ENCODE data around the gene CCL3.

DNA sequence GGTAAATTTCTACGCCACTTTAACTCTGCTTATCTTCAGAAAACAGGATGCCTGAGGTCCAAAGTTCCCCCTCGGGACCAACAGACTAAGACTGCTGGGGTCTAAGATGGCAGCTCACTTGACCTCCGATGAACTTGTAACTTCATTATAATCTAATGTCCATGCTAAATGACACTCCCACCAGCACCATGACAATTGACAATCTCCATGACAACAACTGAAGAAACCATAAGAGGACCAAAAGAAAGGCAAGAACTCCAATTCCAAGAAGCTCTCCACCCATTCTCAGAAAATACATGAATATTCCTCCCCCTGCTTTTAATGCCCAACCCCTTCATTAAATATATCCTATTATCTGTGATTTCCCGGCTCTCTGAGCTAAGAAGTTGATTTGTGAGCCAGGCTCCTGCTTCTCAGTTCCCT is 21.1 kb upstream of the CCL3 start:
- TF ChIP-seq, protein P1, sequence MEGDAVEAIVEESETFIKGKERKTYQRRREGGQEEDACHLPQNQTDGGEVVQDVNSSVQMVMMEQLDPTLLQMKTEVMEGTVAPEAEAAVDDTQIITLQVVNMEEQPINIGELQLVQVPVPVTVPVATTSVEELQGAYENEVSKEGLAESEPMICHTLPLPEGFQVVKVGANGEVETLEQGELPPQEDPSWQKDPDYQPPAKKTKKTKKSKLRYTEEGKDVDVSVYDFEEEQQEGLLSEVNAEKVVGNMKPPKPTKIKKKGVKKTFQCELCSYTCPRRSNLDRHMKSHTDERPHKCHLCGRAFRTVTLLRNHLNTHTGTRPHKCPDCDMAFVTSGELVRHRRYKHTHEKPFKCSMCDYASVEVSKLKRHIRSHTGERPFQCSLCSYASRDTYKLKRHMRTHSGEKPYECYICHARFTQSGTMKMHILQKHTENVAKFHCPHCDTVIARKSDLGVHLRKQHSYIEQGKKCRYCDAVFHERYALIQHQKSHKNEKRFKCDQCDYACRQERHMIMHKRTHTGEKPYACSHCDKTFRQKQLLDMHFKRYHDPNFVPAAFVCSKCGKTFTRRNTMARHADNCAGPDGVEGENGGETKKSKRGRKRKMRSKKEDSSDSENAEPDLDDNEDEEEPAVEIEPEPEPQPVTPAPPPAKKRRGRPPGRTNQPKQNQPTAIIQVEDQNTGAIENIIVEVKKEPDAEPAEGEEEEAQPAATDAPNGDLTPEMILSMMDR (IDR thresholded peaks at IDR 0.05; ENCODE audit: extremely low read depth in 1 of 2, insufficient read depth in 1 of 2, low read depth in 1 of 2, low read length in 2 of 2), result no peak
- TF ChIP-seq POLR2A (IDR thresholded peaks at IDR 0.05; ENCODE audit: low read depth, low read length), result no peak
- TF ChIP-seq FOS (IDR thresholded peaks at IDR 0.05; ENCODE audit: borderline replicate concordance, insufficient read depth, low read length), result no peak
- no peak for TF ChIP-seq EZH2 (IDR thresholded peaks at IDR 0.05; ENCODE audit: borderline replicate concordance, low read depth, low read length, severe bottlenecking)
- TF ChIP-seq, protein P2, sequence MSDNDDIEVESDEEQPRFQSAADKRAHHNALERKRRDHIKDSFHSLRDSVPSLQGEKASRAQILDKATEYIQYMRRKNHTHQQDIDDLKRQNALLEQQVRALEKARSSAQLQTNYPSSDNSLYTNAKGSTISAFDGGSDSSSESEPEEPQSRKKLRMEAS (IDR thresholded peaks at IDR 0.05; ENCODE audit: insufficient read depth, insufficient read length), result no peak
- TF ChIP-seq POLR2AphosphoS5 (IDR thresholded peaks at IDR 0.05; ENCODE audit: insufficient read depth, low read depth, low read length), result no peak
- TF ChIP-seq GATA2 (IDR thresholded peaks at IDR 0.05; ENCODE audit: insufficient read depth, insufficient read length, low read depth, low read length), result no peak
